Stimulated activated CD4-positive, alpha-beta T cell treated with anti-CD3 and anti-CD28 coated beads, Interleukin-12 subunit alpha, Interleukin-12 subunit beta, amount 100 ng/mL, for 4 hours (primary cell): ENCODE results near the gene NINL.
"Not testable (repeated sequence)": the region's sequence is repeated elsewhere in the genome, so short reads cannot be mapped to it uniquely, and the experiment has no call there.

Experiments
- DNase-seq: peaks from one replicate; pipeline ENCODE4 v3.0.0-alpha.2; 2020

The NINL gene

DNA sequence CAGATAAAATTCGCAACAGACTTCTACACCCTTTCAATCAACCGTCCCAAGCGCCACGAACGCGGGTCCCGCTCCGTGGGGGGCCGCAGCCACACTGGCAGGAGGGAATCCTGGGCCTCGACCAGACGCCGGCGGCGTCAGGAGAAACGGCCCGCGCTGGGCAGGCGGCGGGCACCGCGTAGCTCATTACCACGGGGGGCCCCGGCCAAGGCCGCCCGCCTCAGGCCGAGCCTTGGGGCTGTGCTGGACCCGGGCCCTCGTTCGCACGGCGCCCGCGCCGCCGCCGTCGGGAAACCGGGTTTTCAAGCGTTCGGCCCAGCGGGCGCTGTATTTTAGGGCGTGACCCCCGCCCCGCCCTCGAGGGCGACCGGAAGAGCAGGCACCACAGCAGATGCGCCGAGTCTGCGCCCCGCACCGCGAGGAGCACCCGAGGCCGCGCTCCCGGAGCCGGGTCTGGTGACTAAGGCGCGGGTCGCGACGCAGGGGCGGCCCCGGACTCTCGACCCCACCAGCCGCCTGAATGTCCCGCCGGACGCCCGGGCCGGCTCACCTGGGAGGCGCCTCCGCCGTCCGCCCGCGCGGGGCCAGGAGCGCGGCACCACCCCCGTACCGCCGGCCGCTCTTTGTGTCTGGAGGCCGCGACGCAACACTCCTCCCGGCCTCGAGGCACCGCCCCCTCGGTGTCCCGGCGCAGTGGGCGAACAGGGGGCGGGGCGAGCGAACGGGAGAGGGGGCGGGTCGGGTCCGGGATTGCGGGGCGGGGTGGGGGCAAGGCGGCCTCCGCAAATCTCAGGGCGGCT is at the start of gene NINL:
TSS of gene NINL (minus strand) at position 627 of the 800 bp plus-strand sequence. CDS start 58,944 bp downstream, outside the sequence.
- peak; percentile 47 for DNase-seq

DNA sequence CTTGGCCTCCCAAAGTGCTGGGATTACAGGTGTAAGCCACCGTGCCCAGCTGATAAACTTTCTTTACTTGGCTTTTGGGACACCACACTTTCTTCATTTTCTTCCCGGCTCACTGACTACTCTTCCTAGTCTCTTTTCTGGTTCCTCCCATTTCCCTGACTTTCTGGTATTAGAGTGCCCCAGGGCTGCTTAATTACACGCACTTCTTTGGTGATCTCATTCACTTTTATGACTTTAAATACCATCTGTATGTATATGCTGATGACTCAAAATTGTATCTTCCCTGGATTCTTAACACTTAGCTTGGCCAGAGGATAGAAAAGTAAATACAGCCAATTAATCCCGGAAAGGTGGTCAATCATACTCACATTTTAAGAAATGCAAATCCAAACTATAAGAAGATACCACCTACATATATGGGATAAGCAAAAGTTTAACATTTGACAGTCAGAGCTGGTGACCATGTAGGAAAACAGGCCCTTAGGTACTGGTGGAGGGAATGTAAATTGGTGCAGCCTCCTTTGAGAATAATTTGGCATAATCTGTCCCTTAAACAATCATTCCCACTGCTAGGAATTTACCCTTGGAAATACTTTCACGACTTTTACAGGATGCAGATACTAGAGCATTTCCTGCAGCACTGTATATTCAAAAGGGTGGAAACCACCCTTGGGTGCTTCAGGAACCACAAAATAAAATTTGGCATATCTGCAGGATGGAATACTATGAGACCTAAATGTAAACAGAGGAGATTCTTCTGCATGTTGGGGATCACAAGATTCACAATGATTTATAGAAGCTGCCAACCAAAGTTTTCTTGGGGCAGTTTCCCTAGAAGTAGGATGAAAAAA is 47.8 kb upstream of the NINL start:
- no peak for DNase-seq

DNA sequence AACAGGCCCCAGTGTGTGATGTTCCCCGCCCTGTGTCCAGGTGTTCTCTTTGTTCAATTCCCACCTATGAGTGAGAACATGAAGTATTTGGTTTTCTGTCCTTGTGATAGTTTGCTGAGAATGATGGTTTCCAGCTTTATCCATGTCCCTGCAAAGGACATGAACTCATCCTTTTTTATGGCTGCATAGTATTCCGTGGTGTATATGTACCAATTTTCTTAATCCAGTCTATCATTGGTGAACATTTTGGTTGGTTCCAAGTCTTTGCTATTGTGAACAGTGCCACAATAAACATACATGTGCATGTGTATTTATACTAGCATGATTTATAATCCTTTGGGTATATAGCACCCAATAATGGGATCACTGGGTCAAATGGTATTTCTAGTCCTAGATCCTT is 45.3 kb upstream of the NINL start:
- not testable (repeated sequence) for DNase-seq

DNA sequence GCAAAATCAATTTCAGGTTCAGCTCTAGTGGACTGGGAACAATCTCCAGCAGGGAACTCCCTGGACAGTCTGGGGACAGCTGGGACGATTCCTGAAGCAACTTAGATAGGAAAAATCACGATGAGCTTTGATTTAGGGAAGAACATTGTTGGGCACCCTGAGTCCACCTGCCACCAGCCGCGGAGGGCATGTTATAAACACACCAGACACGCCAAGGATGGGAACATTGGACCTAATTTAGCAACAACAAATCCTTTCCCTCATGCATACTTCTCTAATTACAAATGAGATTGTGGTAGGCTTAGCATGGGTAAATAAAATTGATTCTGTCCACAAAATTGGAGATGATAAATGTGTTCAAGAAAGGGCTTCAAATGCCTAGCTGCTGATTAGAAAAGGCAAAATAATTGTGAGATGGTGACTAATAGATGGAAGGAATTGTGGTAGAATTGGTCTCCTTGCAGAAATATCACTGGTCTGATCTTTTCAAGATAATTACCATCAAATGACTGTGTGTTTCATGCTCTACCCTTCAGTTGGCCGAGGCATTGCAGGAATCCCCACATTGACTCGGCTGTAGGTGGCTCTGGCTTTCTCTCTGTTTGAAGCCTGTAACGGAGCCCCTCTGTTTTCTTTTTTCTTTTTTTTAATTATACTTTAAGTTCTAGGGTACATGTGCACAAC is 44.6 kb upstream of the NINL start:
- DNase-seq: no peak

DNA sequence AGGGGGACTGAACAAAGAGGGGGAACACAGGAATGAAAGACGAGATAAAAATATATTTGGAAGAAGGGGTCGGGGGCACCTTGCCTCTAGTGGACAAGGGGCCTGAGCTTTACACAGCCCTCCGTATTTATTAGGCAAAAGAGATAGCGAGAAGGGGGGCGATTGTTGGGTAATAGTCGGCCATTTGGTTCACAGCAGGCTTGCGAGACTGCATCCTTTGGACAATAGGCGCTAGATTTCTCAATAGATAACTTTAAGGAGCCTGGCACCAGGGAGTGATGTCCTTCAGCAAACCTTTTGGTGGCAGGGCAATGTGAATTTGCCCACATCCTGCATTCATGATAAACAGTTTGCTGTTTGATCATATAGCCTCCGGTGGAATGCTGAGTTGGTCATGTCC is 41.4 kb upstream of the NINL start:
- no peak for DNase-seq

DNA sequence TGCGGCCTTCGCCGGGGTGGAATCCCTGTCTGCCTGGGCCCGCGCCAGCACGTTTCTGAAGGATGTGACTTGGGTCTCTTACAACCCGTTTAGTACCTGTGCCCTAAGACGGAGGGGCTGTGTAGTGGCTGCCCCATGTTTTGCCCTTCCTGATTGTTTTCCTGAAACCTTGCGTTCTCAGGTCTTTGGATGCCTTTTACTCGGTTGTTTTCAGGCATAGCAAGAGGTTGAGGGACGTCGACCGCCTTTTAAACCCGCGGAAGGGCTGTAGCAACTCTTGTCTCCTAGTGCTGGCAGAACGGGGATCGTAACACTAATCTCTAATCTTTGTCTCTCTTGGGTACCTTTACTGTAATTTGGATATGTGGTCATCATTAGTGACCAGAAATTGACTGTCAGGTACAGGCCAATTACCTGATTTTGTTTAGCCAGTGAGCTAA is 39.2 kb upstream of the NINL start:
- DNase-seq: no peak

DNA sequence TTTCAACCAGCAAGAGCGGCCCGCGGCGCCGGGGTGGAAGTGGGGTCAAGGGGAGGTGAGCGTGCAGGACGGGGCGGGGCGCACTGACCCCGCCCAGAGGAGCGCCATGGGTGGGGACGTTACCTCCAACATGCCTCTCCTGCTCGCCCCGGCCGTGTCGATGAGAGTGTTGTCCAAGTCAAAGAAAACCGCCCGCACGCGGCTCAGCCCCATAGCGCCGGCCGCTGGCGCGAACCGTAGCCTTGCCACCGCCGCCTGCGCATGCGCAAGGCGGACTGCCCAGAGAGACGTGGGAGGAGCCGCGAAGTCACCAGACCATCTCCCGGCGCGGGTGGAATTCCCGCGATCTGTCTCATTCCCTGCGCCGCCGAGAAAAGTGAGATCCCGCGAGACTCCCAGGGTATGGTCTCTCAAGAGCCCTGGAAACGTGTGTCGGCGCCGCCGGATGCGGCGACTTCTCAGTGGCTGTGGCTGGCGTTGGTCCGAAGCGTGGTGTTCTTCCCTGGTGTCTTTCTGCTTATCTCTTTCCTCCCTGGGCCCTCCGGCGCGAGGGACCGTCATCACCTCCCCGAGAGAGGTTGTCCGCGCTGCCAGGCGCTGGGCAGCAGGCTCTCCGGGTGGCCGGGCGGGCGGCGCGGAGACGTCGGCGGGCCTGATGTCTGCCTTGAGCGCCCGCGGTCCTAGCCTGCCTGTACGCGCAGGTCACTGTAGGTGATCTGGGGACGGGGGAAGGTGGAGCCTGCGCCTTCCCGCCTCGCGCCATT is 38.6 kb upstream of the NINL start, which contains the start of gene NANP:
TSS of gene NANP (minus strand) at position 279 of the 764 bp plus-strand sequence. CDS start at position 213, 66 bp downstream.
- DNase-seq: peak; percentile 80

DNA sequence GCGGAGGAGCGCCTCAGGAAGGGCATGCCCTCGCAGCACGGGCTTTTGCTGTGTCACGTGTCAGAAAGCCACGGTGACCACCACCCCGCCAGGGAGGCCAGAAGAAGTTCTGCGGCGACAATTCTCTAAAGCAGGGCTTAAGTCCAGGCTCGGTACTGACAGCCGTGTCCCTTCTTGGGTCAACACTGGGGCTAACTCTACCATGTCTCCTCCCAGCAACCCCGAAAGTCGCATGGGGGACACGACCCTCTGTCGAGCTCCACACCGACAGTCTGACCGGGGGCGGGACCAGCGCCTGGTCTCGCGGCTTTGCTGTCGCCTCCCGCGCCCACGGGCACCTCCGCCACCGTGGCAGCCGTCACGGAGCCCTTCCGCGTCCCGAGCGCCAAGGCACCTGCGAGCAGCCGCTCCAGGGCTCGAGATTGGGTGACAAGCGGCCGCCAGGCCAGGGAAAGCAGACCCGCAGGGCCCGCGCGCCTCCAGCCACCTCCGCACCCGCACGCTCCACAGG is 37.9 kb upstream of the NINL start:
- peak; percentile 22 for DNase-seq

DNA sequence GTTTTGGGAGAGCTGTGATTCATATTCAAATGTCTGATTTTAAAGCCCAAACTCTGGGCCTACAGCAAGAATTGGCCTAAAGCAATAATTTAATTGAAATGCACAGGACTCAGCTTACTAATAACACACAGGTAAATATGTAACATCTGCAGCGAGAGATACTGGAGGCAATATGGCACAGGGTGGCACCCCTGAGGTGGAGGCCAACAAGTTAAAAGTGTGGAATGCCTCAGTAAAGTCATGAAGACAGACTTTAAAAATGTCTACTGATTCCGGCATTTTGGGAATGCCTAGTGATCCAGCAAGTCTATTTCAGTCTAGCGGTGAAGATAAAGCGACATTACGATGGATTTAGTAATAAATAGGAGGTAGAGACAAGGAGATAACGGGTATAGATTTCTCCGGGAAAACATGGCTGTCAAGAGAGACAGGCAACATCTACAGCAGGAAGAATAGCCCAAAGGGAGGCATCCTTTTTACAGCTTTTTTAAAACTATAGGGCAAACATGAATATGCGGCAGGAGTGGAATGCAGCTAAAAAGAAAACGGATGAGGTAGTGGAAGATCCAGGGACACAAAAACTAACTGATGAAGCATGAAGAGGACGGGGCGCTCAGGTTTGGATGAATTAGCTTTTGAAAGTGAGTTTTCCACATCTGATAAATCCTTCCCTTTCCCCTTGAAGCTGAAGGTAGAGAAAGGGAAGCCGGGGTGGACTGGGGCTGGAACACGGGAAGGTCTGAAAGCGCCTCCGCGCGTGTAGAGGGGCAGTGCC is 37.3 kb upstream of the NINL start:
- DNase-seq: no peak

DNA sequence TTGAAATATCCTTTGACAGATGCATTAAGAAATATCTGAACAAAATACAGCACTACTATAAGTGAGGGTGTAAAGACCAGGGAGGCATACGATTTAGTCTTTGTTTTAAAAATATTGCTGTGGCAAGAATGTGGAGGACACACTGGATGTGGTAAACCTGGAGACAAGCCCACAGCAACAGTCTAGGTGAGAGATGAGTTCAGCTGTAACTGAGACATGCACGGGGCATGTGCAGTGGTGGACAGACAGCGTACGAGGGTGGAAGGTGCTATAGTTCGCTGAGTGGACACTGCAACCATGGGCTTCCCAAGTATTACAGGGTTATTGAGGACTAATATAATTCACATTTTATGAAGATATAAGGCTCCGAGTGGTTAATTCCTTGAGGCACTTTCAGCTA is 36.7 kb upstream of the NINL start:
- DNase-seq: no peak

DNA sequence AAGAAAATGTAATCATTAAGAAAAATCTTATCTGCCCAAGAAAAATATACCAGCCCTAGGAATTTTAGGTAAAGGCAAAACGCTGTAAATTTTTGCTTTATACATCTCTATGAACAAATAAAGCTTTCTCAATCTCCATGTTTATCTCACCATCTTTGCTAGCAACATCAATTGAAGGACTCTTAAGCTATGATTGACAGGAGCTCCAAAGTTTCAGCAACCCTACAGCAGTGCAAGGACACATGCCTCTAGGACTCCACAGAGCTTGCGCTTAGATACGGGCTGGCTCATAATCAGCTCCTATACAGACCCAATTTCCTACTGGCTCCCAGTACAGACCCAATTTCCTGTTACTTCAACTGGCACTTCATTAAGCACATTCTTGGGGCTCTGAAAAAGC is 34.2 kb upstream of the NINL start:
- no peak for DNase-seq

DNA sequence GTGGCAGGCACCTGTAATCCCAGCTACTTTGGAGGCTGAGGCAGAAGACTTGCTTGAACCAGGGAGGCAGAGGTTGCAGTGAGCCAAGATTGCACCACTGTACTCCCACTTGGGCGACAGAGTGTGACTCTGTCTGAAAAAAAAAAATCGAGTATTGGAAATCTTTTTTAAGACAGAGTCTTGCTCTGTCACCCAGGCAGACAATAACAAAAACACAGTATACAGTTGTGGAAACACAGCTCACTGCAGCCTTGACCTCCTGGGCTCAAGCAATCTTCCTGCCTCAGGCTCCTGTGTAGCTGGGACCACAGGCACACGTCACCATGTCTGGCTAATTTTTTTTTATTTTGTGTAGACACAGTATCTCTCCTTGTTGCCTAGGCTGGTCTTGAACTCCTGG is 23.4 kb upstream of the NINL start:
- no peak for DNase-seq

DNA sequence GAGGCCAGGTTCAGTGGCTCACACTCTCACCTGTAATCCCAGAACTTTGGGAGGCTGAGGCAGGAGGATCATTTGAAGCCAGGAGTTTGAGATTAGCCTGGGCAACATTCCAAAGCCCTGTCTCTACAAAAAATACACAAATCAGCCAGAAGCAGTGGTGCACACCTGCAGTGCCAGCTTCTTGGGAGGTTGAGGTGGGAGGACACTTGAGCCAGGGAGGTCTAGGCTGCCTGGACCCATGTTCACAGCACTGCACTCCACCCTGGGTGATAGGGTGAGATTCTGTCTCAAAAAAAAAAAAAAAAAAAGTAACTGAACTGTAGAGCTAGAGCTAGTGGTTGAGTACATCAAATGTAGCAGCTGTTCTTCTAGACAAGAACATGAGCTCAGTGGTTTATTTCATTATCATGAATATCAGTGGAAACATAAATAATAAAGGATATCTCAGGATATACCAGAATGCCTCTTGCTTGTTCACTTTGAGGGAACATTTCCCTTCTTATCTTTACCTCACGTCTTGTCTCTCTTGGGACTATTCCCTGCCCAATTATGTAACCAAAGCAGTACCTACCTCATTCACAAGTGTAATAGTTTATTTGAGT is 20.9 kb upstream of the NINL start:
- DNase-seq: no peak

DNA sequence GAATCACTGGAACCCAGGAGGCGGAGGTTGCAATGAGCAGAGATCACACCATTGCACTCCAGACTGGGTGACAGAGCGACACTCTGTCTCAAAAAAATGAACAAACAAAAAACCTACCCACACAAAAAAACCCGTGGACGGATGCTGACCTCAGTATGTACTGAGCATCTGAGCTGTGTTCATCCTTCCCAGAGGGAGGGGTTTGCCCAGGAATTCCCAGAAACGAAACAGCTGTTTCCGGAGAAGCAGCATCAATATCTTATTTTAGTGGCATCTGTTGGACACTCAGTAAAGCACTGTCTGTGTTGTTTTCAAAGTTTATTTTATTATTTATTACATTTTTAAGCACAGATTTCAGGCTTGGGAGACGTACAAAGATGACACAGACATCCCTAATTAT is 19.8 kb upstream of the NINL start:
- DNase-seq: no peak

DNA sequence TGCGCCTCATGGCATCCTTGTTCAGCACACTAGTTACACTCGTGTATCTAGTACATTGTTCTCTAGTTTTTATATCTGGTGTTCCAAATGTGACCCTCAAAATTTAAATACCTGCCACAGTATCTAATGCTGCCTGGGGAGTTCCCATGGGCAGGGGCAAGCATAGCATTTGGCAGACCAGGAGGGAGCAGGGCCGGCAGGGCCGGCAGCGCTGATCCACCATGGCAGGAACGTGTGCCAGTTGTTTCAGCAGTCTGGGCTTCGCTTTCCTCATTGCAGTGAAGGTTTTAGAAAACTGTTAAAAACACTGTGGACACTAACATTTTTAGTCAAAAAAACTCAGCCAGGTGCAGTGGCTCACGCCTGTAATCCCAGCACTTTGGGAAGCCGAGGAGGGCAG is 19.3 kb upstream of the NINL start:
- DNase-seq: no peak

DNA sequence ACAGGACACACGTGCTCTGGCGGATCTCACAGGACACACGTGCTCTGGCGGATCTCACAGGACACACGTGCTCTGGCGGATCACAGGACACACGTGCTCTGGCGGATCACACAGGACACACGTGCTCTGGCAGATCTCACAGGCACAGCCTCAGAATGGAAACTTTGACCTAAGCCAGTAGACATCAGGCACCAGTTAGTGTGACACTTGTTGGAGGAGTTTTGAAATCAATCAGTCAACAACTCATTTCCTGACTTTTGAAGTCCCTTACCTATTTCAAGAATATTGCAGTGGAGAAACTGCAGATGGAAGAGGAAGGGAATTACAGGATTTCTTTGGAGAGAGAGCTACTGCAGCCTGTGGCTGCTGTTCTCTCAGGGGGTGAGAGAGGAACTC is 17.6 kb upstream of the NINL start:
- DNase-seq: not testable (repeated sequence)

DNA sequence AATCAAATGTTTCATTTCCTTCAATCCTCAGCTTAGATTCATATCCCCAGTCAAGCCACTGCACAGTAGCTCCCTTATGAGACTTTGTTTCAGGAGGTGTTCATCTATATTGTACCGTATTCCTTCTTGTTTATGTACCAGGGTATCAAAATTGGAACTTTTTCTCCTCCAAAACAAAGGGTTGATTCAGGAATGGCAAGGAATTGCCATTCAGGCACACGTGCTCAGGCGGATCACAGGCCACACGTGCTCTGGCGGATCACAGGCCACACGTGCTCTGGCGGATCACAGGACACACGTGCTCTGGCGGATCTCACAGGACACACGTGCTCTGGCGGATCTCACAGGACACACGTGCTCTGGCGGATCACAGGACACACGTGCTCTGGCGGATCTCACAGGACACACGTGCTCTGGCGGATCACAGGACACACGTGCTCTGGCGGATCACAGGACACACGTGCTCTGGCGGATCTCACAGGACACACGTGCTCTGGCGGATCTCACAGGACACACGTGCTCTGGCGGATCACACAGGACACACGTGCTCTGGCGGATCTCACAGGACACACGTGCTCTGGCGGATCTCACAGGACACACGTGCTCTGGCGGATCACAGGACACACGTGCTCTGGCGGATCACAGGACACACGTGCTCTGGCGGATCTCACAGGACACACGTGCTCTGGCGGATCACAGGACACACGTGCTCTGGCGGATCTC is 17.0 kb upstream of the NINL start:
- DNase-seq: not testable (repeated sequence)

DNA sequence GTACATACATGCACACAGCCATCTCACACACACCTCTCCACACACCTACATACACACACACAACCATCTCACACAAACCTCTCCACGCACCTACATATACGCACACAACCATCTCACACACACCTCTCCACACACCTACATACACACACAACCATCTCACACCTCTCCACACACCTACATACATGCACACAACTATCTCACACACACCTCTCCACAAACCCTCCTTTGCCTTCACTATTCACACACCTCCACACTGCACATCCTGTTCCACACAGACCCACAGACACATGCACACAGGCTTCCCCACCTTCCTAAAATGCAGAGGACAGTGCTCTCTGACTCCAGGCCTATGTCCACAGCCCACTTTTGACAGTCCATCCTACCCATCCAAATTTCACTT is 16.3 kb upstream of the NINL start:
- no peak for DNase-seq

DNA sequence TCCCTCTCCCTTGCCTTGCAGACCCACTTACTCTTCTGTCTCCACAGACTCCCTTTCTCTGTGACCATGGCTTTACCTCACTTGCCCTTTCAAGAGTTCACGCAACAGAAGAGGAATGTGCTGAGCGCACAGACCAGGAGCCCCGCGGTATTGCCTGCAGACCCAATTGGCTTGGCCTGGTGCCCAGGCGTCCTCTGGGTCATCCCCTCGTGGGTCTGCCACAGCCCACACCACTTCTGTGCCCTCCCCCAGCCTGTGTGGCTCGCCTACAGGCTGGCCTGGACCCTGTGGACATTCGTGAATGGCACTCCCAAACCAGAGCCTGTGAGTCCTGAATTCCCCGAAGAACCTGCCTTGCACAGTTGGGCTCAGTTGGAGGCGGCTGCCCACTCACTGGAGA is 15.3 kb upstream of the NINL start:
- no peak for DNase-seq

DNA sequence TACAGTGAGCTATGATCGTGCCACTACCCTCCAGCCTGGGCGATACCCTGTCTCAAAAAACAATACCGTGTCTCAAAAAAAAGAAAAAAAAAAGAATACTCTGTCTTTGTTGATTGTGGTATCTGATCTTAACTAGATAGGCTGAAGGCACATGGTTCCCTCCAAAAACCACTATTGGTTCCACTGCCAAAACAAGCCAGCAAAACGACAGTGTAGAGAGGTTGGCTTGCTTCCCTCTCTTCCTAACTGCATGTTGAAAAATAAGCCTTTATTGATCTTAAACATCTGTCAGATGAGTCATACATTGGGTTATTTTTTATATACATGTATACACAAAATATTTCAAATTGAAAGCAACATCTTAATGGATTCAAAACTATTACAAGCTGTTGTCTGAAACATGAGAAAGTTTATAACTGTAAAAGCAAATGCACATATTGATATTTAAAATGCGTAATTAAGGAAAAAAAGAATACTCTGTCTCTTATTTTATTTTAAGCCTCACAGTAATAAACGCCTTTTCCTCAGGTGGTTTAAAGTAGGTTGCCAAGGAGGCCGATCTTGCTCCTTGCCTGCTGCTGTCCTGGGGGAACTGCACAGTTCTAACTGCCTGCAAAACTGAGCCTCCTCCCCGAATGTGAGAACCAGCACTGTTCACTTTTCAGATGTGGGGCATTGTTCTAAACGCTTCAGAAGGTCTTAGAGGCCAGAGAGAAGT is 7.0 kb upstream of the NINL start:
- DNase-seq: no peak
